HepG2 (cell line): ENCODE results near the gene GSTP1.

ENCODE experiments used
- CBX2 ChIP-seq, 2 experiments: fragments of 200-600 bp in 1 of 2; sonication (generic); formaldehyde crosslinking in 1 of 2; IDR thresholded peaks; 2 replicates each; pipeline versions ENCODE4 v1.7.0 to v1.8.1; 2018 to 2022; ENCODE audit warnings: low read depth in 2 of 2, low read length in 1 of 2, mild to moderate bottlenecking in 1 of 2, missing genetic modification reagents in 1 of 2
- HNRNPK ChIP-seq: fragments of 200-400 bp; formaldehyde crosslinking; IDR thresholded peaks from 2 replicates; pipeline ENCODE4 v1.6.1; 2018; ENCODE audit warnings: low read length, low read depth, moderate library complexity, mild to moderate bottlenecking; ENCODE audit not compliant: poor library complexity, severe bottlenecking
- KDM5A ChIP-seq: fragments of 200-600 bp; sonication (generic); IDR thresholded peaks from 2 replicates; pipeline ENCODE4 v1.7.0; 2018; ENCODE audit warnings: antibody characterized with exemption, mild to moderate bottlenecking, low read length, borderline replicate concordance
- NR2F2 ChIP-seq: IDR thresholded peaks from 2 replicates; pipeline ENCODE4 v1.6.1; 2012; ENCODE audit warnings: low read depth, inconsistent platforms, borderline replicate concordance
- POLR2A ChIP-seq, 2 experiments: IDR thresholded peaks; 2 replicates each; pipeline ENCODE4 v1.6.1; 2011; ENCODE audit warnings: low read depth in 2 of 2, low read length in 2 of 2, mild to moderate bottlenecking in 1 of 2, moderate library complexity in 1 of 2; ENCODE audit not compliant: insufficient read depth in 1 of 2
- YY1 ChIP-seq: IDR thresholded peaks from 2 replicates; pipeline ENCODE4 v1.6.1; 2011; ENCODE audit warnings: low read length, low read depth, moderate library complexity, mild to moderate bottlenecking; ENCODE audit not compliant: insufficient read depth, insufficient replicate concordance
- ZNF18 ChIP-seq: sonication (generic); formaldehyde crosslinking; IDR thresholded peaks from 2 replicates; pipeline ENCODE4 v1.8.0; 2022; ENCODE audit warnings: mild to moderate bottlenecking, missing genetic modification reagents; ENCODE audit not compliant: insufficient replicate concordance
- ZSCAN22 ChIP-seq: sonication (generic); formaldehyde crosslinking; IDR thresholded peaks from 2 replicates; pipeline ENCODE4 v1.4.0; 2020; ENCODE audit warnings: mild to moderate bottlenecking, missing genetic modification reagents
- ZSCAN30 ChIP-seq: sonication (generic); formaldehyde crosslinking; IDR thresholded peaks from 2 replicates; pipeline ENCODE4 v1.5.0; 2020; ENCODE audit warnings: mild to moderate bottlenecking, missing genetic modification reagents

- no peak for TF ChIP-seq HNRNPK
- no peak for TF ChIP-seq YY1
- no peak for TF ChIP-seq POLR2A (IDR thresholded peaks at IDR 0.05; ENCODE audit: insufficient read depth in 1 of 2, low read depth in 2 of 2, low read length in 2 of 2)
- no peak for TF ChIP-seq ZSCAN22 (CRISPR knock-in tag)
- TF ChIP-seq NR2F2 = no peak
- TF ChIP-seq CBX2 (IDR thresholded peaks at IDR 0.05; ENCODE audit: low read depth, low read length) = no peak
- TF ChIP-seq CBX2 (CRISPR knock-in tag; IDR thresholded peaks at IDR 0.05; ENCODE audit: low read depth) = no peak
- TF ChIP-seq ZSCAN30 (CRISPR knock-in tag) = no peak
- TF ChIP-seq ZNF18 (CRISPR knock-in tag) = no peak
- no peak for TF ChIP-seq KDM5A
Measured at GRCh38 chr11:67584205-67584880, 731 bp downstream of the GSTP1 start.
